Measurements from ENCODE around the gene RUNX2.

The RUNX2 gene

GRCh38 chr6:45305546-45305945 is 22.6 kb upstream of the RUNX2 start:
- TF ChIP-seq CTCF (IDR thresholded peaks at IDR 0.05; ENCODE audit: insufficient read depth, low read length, poor library complexity, severe bottlenecking), result no peak
- no peak for DNase-seq (ENCODE audit: extremely low read depth, insufficient read length)
- no peaks in the 10 kb centered on the region for H3K36me3 ChIP-seq (ENCODE audit: control insufficient read depth, insufficient read depth, low read length)
- H3K27me3 ChIP-seq (replicated peaks; ENCODE audit: control insufficient read depth, insufficient read depth, low read length), result no peaks in the 10 kb centered on the region
- no peak overlapping the region for H3K4me3 ChIP-seq (replicated peaks; ENCODE audit: low read depth, low read length)

- DNase-seq (ENCODE audit: extremely low read depth, insufficient read length), result no peak
- no peak for TF ChIP-seq CTCF (IDR thresholded peaks at IDR 0.05; ENCODE audit: insufficient read depth, low read length, poor library complexity, severe bottlenecking)
- no peak overlapping the region for H3K4me3 ChIP-seq (replicated peaks; ENCODE audit: low read depth, low read length)
Measured at GRCh38 chr6:45310118-45310788, 17.9 kb upstream of the RUNX2 start.

GRCh38 chr6:45314146-45314545 is 14.0 kb upstream of the RUNX2 start:
- H3K4me3 ChIP-seq (replicated peaks; ENCODE audit: low read depth, low read length), result no peak overlapping the region
- DNase-seq (ENCODE audit: extremely low read depth, insufficient read length), result no peak
- no peaks in the 10 kb centered on the region for H3K27me3 ChIP-seq (replicated peaks; ENCODE audit: control insufficient read depth, insufficient read depth, low read length)
- no peak for TF ChIP-seq CTCF (IDR thresholded peaks at IDR 0.05; ENCODE audit: insufficient read depth, low read length, poor library complexity, severe bottlenecking)
- H3K36me3 ChIP-seq (ENCODE audit: control insufficient read depth, insufficient read depth, low read length), result no peaks in the 10 kb centered on the region

More at GRCh38 chr6:45310118-45310788, 17.9 kb upstream of the RUNX2 start:
- Histone ChIP-seq H3K27me3 (replicated peaks; ENCODE audit: control insufficient read depth, insufficient read depth, low read length) (no peaks in the 10 kb centered on the region), H3K36me3 (ENCODE audit: control insufficient read depth, insufficient read depth, low read length) (no peaks in the 10 kb centered on the region)

- Histone ChIP-seq H3K36me3 (ENCODE audit: control insufficient read depth, insufficient read depth, low read length) (no peaks in the 10 kb centered on the region), H3K4me3 (replicated peaks; ENCODE audit: low read depth, low read length) (no peak overlapping the region), H3K27me3 (replicated peaks; ENCODE audit: control insufficient read depth, insufficient read depth, low read length) (no peaks in the 10 kb centered on the region)
- no peak for TF ChIP-seq CTCF (IDR thresholded peaks at IDR 0.05; ENCODE audit: insufficient read depth, low read length, poor library complexity, severe bottlenecking)
- DNase-seq (ENCODE audit: extremely low read depth, insufficient read length), result no peak
Measured at GRCh38 chr6:45320349-45320748, 7.8 kb upstream of the RUNX2 start.

- no peak for DNase-seq (ENCODE audit: extremely low read depth, insufficient read length)
- Histone ChIP-seq H3K36me3 (ENCODE audit: control insufficient read depth, insufficient read depth, low read length) (no peaks in the 10 kb centered on the region), H3K4me3 (replicated peaks; ENCODE audit: low read depth, low read length) (no peak overlapping the region), H3K27me3 (replicated peaks; ENCODE audit: control insufficient read depth, insufficient read depth, low read length) (no peaks in the 10 kb centered on the region)
- no peak for TF ChIP-seq CTCF (IDR thresholded peaks at IDR 0.05; ENCODE audit: insufficient read depth, low read length, poor library complexity, severe bottlenecking)
Measured at GRCh38 chr6:45323656-45324224, 4.4 kb upstream of the RUNX2 start.
